22Rv1 (cell line): ENCODE measurements around the gene ASMT.

Experiments used
- ZFX ChIP-seq: fragments of 450-650 bp; IDR thresholded peaks from 2 replicates; pipeline ENCODE4 v1.6.1; 2017; ENCODE audit warnings: antibody characterized with exemption, borderline replicate concordance
- TF ChIP-seq, protein P1 (sequence below): fragments of 450-650 bp; IDR thresholded peaks from 2 replicates; pipeline ENCODE4 v1.5.1; 2017; ENCODE audit warnings: mild to moderate bottlenecking

DNA sequence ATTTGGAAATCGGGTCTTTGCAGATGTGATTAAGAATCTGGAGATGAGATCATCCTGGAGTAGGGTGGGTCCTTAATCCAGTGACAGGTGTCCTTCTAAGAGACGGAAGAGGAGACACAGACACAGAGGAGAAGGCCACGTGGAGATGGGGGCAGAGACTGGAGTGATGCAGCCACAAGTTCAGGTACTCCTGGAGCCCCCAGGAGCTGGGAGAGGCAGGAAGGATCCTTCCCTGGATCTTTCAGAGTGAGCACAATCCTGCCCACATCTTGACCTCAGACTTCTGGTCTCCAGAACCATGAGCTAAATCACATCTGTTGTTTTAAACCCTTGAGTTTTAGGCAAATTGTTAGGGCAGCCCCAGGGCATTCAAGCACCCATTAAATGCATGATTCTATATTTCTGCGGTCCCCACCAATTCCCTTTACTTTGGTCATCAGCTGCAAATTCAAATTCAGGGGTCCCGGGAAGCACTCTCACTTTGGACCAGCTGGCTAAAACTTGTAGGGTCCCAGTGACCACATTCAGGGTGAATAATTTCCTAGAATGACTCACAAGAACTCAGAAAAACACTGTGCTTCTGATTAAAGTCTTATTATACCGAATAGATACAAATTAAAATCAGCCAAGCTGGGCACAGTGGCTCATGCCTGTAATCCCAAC, 36.2 kb upstream of the ASMT start:
- TF ChIP-seq, protein P1, sequence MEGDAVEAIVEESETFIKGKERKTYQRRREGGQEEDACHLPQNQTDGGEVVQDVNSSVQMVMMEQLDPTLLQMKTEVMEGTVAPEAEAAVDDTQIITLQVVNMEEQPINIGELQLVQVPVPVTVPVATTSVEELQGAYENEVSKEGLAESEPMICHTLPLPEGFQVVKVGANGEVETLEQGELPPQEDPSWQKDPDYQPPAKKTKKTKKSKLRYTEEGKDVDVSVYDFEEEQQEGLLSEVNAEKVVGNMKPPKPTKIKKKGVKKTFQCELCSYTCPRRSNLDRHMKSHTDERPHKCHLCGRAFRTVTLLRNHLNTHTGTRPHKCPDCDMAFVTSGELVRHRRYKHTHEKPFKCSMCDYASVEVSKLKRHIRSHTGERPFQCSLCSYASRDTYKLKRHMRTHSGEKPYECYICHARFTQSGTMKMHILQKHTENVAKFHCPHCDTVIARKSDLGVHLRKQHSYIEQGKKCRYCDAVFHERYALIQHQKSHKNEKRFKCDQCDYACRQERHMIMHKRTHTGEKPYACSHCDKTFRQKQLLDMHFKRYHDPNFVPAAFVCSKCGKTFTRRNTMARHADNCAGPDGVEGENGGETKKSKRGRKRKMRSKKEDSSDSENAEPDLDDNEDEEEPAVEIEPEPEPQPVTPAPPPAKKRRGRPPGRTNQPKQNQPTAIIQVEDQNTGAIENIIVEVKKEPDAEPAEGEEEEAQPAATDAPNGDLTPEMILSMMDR = no peak
- TF ChIP-seq ZFX = no peak
